SKM-1 treated with dmso at 0.1 percent for 144 hours (cell line): ENCODE results near the gene HLA-F.
A peak's percentile ranks its signal among the peaks of the same experiment; 100 is the strongest.

Experiments
- DNase-seq: peaks from one replicate; lab custom pipeline; 2025; ENCODE audit not compliant: unreplicated experiment; lab: John Stamatoyannopoulos, UW

The HLA-F gene

GRCh38 chr6:29742127-29742526, 18.9 kb downstream of the HLA-F start:
- DNase-seq = no peak

DNA sequence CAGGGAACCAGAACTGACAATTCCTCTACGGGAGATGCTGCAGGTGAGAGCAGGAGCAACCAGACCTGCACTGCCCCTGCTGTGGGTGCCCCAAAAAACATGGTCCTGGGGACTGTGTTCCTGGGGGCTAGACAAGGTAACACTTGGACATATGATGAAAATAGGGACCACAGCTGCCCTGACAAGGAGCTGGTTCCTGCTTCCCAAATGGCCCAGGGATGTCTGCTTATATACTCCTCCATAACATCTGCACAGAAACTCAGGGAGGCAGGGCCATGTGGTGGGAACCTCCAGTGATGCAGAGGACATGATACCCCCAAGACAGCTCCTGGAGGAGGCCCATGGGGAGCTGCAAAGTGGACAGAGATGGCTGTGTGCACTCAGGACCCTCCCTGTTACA, 19.8 kb downstream of the HLA-F start:
- no peak for DNase-seq

DNA sequence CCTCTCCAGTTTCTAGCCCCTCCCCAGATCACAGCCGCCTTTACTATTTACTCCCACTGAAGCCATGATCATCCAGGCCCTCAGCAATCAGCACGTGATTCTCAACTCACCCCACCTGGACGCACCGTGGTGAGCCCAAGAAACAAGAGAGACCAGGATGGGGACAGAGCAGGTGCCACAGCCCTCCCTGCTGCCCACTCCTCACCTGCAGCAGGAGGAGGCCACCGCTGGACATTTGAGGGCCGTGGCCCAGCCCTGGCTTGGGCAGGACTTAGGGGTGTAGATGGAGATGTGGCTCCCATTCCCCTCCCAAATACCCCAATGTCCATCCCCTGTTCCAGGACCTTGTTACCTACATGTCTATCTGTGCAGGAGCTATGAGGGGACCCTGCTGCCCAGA, 20.3 kb downstream of the HLA-F start:
- DNase-seq = no peak

DNA sequence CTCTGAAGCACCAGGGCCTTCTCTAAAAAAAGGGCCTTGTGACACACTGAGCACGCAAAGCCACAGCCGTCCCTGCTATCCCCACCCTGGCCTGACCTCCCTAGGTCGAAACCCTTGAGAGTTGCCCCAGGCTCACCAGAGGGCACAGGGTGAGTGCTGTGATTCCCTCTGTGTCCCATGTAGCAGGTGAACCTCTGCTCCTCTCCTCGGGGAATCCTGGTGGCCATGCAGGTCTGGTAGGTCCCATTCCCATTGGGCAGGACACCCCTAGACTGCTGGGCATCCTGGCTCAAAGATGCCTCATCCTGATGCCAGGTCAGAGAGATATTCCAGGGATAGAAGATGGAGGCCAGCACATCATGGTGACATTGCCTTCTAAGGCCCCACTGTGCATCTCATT, 20.9 kb downstream of the HLA-F start:
- no peak for DNase-seq

DNA sequence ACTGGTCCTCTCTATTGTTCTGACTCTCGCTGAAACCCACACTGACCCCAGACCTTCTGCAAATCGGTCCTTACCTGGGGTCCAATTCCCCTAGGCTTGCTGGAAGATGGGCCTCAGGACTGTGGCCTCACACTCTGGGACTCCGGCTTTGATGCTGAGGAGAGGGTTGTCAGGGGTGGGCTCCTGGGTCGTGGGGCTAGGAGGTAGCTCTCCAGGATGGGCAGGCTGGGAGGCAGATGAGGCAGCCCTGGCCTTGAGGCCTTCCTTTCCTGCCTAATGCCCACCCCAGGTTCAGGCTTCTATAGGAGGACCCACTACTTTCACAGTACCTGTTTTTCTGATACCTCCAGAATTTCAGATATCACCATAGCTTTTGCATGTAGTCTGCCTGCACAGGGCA, 21.4 kb downstream of the HLA-F start:
- DNase-seq = no peak

DNA sequence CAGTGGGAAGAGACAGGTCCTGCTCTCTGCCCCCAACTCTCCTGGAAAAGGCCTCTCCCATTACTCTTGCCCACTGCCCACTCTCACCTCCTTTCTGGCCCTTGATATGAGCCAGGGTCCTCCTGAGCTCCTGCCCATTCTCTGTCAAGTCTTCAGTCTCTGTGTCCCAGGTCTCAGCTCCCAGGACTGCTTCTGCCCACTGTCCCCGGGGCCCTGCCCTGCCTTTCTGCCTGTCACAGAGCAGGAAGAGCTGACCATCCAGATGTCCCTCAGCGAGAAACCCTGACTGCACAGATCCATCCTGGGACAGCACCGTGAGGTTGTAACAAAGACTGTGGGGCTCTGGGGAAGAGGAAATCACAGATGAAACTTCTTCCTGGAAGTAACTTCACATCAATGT, 22.2 kb downstream of the HLA-F start:
- DNase-seq = no peak

- DNase-seq = no peak
Observed at GRCh38 chr6:29745855-29746449, 22.7 kb downstream of the HLA-F start.

DNA sequence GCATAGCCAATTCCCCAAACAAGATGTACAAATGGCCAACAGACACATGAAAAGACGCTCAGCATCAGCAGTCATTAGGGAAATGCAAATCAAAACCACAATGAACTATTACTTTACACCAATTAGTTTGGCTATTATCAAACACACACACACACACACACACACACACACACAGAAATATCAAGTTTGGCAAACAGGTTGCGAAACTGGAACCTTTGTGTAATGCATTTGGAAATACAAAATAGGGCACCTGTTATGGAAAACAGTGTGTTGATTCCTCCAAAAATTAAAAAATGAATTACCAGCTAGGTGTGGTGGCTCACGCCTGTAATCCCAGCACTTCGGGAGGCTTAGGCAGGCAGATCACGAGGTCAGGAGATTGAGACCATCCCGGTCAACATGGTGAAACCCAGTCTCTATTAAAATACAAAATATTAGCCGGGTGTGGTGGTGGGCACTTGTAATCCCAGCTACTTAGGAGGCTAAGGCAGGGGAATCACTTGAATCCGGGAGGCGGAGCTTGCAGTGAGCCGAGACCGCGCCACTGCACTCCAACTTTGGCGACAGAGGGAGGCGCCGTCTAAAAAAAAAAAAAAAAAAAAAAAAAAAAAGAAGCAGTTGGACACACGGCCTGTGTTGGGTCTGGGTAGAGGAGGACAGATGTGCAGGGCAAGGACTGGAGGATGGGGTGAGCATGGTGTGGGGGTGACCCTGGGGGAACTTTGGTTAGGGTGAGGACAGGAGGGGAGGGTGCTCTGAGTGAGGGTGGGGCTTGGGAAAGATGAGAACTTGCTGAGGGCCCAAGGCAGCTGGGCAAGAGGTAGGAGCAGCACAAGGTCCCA, 23.8 kb downstream of the HLA-F start:
- DNase-seq = no peak

DNA sequence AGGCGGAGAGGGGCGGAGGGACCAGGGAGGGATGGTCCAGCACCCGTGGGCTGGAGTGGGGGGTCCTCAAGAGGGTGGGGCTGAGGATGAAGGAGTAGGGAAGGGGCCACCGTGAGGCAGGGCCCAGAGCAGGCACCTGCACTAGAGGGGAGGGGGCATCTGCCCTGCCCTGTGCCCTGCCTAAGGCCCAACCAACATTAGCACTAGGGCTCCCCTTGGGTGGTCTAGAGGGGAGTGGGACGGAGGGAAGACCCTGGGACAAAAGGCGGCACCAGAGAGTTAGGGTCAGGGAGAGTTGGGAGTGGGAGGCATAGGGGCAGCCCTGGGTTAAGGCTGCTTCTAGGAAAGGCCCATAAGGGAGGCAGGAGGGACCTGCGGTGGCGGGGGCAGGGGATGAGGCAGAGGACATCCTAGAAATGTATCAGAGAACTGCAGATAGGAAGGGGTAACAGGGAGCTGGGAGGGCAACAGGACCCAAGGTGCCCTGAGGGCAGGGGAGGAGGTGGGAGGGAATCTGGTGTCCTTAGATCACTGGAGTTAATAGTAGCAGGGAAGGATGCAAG, 24.5 kb downstream of the HLA-F start:
- DNase-seq = no peak

DNA sequence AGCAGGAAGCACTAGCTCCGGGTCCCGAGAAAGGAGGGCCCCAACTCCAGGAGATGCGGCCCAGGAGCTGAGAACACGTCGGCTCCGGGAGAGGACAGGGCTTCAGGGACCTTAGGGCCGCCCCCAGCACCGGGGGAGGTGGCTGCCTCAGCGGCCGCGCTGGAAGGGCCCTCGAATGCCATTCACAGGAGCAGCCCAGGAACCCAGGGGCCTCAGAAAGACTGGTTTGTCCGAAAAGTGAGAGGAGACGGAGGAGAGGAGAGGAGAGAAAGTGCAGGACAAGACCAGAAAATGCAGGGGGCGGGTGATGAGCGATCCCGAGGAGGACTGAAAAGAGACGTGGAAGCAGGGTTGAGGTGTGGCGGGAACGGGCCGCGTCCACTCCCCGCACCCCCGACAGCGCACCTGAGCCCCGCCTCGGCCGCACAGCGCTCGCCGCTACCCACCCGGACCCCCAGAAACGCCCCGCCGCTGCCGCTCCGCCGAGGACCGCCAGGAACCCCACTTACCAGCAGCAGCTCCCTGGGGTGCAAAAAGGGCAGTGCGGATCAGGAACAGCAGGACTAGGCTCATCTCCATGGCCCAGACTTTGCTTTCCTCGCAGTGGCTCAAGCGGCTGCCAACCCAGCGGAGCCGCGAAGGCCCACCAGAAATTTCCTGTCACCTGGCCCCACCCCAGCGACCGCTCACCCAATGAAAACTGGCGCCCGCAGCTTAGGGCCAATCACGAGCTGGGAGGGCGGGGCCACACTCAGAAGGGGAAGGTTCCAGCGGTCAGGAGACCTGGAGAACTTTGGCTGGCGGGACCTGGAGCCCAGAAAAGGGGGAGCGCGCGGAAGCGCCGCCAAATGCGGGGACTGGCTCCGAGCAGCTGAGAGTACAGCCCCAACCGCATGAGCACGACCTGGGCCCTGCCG, 25.4 kb downstream of the HLA-F start:
- DNase-seq = peak; percentile 82

DNA sequence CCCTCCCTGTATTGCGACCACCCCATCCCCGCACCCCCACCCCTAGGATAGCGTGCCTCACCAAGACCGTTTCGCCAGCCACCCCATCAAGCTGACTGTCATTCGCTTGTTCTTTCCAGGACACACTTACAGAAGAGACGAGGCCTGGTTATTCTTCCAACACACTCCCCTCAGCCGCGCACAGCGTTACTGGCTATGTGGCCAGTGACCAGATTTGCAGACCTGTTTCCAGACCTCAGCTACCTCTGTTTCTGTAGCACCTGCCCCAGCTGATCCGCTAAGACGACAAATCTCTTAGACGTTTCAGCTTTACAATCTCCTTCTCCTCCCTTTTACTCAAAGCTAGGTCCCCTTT, 26.1 kb downstream of the HLA-F start:
- DNase-seq = no peak

GRCh38 chr6:29749668-29750067, 26.4 kb downstream of the HLA-F start:
- no peak for DNase-seq

DNA sequence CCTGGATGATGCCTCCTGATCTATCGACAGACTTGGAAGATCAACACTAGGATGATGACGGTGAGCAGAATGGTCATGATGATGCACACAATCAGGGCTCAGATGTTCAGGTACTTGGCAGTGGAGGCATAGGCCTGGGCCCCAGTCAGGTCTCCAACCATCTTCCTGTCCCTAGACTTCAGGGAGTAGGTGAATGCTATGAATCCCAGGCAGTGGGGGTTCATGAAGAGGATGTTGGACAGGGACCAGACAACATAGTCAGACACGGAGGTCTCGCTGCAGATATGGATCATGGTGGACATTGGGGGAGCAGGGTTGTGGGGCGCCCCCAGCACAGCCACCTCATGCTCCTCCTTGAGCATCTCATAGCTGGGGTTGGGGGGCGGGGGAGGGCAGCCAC, 27.5 kb downstream of the HLA-F start:
- no peak for DNase-seq

DNA sequence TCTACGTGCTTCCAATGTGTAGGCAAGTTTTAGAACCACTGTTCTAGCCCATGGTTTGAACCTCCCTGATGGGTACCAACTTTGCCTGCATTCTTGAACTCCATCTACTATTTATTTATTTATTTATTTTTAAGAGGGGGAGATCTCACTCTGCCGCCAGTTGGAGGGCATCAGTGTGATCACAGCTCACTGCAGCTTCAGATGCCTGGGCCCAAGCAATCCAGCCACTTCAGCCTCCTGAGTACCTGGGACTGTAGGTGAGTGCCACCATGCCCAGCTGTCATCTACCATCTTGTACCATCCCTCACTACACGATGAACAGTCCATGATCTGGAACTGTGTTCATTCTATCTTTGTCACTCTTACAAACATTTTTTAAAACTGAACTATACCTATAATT, 28.2 kb downstream of the HLA-F start:
- DNase-seq = no peak

- DNase-seq = peak; percentile 88
Observed at GRCh38 chr6:29752451-29753308, 29.4 kb downstream of the HLA-F start.

DNA sequence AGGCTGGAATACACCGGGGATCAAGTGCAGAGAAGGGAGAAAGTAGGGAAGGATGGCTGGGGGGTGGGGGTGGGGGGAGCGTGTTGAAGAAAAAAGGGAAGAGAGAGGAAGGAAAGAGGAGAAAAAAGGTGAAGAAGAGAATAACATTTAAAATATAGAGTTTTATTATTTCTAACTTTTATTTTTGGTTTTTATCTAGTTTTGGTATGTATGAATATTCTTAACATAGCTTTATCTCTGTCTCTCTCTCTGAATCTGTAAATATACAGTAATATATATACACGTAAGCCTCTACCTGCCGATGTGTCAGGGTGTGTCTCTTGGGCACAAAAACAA, 30.0 kb downstream of the HLA-F start:
- no peak for DNase-seq

DNA sequence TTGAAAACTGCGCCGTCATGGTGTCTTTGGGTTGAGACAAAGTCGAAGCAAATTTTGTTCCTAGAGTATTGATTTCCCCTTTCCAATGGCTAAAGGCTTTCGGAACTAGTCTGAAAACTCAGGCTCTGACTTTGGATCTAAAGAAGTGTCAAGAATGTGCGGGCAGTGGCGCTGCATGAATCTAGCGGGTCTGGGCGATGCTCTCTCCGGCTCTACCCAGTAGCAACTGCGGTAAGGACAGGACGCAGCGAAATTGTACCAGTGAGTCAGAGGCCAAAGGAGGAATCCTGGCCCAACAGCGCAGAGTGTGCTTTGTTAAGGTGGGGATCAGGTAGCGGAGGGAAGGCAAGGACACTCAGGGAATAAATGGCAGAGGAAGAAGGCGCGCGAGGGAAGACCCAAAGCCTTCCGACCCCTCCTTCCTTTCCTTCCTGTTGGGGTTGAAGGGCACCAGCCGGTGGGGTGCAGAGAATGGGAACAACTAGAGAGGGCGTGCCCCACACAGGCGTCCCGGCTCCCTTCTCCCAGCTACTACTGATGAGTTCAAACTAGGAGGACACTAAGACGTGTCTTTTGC, 32.1 kb downstream of the HLA-F start:
- DNase-seq = no peak

- DNase-seq = no peak
Observed at GRCh38 chr6:29757282-29757681, 34.0 kb downstream of the HLA-F start.

- DNase-seq = no peak
Observed at GRCh38 chr6:29757701-29758293, 34.6 kb downstream of the HLA-F start.

DNA sequence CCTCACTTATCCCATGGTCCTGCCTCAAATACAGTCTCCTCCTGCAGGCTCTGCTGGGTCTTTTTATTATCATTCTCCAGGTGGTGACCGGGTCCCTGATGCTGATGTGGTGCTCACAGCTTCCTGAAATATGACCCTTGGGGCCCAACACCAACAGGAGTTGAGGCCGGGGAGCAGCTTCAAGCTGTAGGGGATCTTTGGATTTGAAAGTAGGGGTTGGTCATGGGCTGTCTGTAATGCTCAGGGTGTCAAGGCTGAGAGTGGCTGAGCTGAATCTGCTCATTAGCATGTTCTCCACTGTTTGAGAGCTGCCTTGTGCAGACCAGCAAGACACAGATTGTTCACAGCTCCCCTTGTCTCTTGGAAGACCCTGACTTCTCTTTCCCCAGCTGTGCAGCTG, 35.5 kb downstream of the HLA-F start:
- DNase-seq = no peak
